Esophagus muscularis mucosa (tissue), 3 donors: ENCODE results near the gene CRYGN.

Experiments used
- POLR2A ChIP-seq: fragments of 450-650 bp; IDR thresholded peaks from one replicate; pipeline ENCODE4 v1.6.1; 2017; ENCODE audit warnings: antibody characterized with exemption, moderate library complexity, mild to moderate bottlenecking, low read depth
- TF ChIP-seq, protein P1 (sequence below), 3 experiments: fragments of 200-600 bp in 2 of 3; fragments of 450-650 bp in 1 of 3; sonication (generic) in 2 of 3; IDR thresholded peaks; one replicate each; pipeline ENCODE4 v1.5.1; 2017 to 2019; ENCODE audit warnings: antibody characterized with exemption in 3 of 3, mild to moderate bottlenecking in 2 of 3, moderate library complexity in 1 of 3

DNA sequence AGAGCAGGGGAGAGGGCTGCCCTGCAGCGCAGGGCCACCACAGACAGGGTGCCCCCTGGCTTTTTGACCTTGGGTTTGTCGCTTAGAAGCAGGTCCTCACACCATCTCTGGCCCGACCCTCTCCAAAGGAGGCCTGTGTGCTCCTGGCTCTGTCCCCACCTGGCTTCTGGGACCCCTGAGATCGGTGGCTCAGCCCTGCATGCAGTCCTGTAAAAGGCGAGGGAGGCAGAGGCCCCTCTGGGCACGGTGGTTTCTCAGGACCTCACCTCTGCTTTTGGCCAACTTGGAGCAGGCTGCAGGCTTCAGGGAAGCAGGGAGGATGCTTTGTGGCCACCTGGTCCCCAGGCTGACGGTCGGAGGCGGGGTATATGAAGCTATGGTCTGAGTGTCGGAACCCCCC lies 51.5 kb downstream of the CRYGN start:
- TF ChIP-seq, protein P1, sequence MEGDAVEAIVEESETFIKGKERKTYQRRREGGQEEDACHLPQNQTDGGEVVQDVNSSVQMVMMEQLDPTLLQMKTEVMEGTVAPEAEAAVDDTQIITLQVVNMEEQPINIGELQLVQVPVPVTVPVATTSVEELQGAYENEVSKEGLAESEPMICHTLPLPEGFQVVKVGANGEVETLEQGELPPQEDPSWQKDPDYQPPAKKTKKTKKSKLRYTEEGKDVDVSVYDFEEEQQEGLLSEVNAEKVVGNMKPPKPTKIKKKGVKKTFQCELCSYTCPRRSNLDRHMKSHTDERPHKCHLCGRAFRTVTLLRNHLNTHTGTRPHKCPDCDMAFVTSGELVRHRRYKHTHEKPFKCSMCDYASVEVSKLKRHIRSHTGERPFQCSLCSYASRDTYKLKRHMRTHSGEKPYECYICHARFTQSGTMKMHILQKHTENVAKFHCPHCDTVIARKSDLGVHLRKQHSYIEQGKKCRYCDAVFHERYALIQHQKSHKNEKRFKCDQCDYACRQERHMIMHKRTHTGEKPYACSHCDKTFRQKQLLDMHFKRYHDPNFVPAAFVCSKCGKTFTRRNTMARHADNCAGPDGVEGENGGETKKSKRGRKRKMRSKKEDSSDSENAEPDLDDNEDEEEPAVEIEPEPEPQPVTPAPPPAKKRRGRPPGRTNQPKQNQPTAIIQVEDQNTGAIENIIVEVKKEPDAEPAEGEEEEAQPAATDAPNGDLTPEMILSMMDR (IDR thresholded peaks at IDR 0.05), result no peak
- no peak for TF ChIP-seq POLR2A
